Naive B cell (primary cell): ENCODE measurements around the gene CHPF. TPM values are rescaled to one million over a fixed set of nuclear protein-coding genes. Genes with fewer than 3 reads are reported as not detected.
A peak's percentile ranks its signal among the peaks of the same experiment; 100 is the strongest.

Experiments used
- ATAC-seq, 2 donors: fragments of 150-1000 bp; cut with Tn5 transposase; 2 replicates each; pipeline ENCODE4 v1.10.0; 2021; ENCODE audit warnings: low read depth in 2 of 2, mild to moderate bottlenecking in 2 of 2, moderate library complexity in 2 of 2
- DNase-seq: peaks from one replicate; pipeline ENCODE4 v3.0.0; 2022
- H3K27ac Mint-ChIP-seq, 6 donors: one replicate each; pipeline ENCODE4 v1.8.0; 2020 to 2022; ENCODE audit warnings: mild to moderate bottlenecking in 6 of 6, mixed read lengths in 6 of 6, moderate library complexity in 5 of 6, inconsistent platforms in 2 of 6
- H3K27me3 Mint-ChIP-seq, 3 donors: one replicate each; pipeline ENCODE4 v1.8.0; 2021 to 2022; ENCODE audit warnings: mixed read lengths in 3 of 3, mild to moderate bottlenecking in 1 of 3
- H3K36me3 Mint-ChIP-seq, 2 donors: one replicate each; pipeline ENCODE4 v1.8.0; 2020 to 2022; ENCODE audit warnings: mixed read lengths in 2 of 2, inconsistent platforms in 1 of 2, mild to moderate bottlenecking in 1 of 2
- H3K4me1 Mint-ChIP-seq, 3 donors: one replicate each; pipeline ENCODE4 v1.8.0; 2020 to 2022; ENCODE audit warnings: mixed read lengths in 3 of 3, inconsistent platforms in 1 of 3, mild to moderate bottlenecking in 1 of 3, moderate library complexity in 1 of 3
- H3K4me3 Mint-ChIP-seq, 8 donors: one replicate each; pipeline ENCODE4 v1.8.0; 2020 to 2022; ENCODE audit warnings: mild to moderate bottlenecking in 8 of 8, mixed read lengths in 8 of 8, moderate library complexity in 8 of 8, inconsistent platforms in 2 of 8
- H3K9me3 Mint-ChIP-seq, 7 donors: one replicate each; pipeline ENCODE4 v1.8.0; 2020 to 2022; ENCODE audit warnings: mixed read lengths in 7 of 7, mild to moderate bottlenecking in 5 of 7, inconsistent platforms in 2 of 7, moderate library complexity in 1 of 7
- polyA plus RNA-seq, 6 donors: library from polyadenylated mRNA; unstranded; fragments of 300-500 nt; fragmentation: Illumina TruSeq; gene quantifications; one replicate each; pipeline ENCODE4 v1.2.3, GENCODE V29; 2021; ENCODE audit warnings: low read depth in 6 of 6

The CHPF gene
- polyA plus RNA-seq, 6 donors from 2014 or later = 0.17 to 5.0 (median 0.41) TPM

DNA sequence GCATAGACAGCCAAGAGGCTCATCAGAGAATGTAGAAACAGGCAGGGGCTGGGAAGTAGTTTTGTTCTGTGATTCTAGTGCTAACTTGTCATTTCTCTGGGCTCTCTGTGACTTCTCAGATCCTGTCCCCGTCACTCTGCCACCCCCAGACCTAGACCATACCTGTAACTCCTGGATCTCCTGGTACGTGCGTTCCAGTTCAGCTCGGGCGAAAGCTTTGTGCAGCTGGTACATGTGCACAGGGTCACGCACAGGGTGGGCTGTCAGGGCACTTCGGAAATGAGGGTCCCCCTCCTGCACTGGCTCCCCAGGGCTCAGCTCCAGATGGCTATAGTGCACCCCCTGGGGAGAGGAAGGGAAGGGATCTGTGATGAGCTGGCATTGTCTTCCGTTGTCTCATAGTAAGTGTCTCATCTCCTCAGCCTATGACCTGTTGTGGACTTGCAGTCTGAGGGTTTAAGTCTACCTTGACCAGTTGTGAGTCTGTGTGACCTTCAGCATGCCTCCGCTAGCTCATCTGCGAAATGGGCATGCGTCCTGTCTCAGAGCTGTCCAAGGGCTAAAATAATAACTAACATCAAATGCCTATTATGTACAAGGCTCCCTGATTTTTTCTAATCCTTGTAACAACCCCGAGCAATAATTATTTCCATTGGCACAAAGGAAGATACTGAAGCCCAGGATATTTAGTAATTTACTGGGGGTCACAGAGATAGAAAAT lies 2.7 kb downstream of the CHPF start:
- peak overlapping the region in 1 of 6 donors; percentile 27 for H3K27ac Mint-ChIP-seq
- H3K4me1 Mint-ChIP-seq = peaks cover 17 to 28% (median 17%) of the 10 kb centered on the region in 3 donors
- ATAC-seq (no peak), DNase-seq (no peak)
- peak overlapping the region in 7 of 8 donors; percentile 4 to 82 (median 47) for H3K4me3 Mint-ChIP-seq
- H3K9me3 Mint-ChIP-seq = peaks cover 0 to 3% (median 0%) of the 10 kb centered on the region in 7 donors
- H3K27me3 Mint-ChIP-seq = peaks cover 26 to 86% (median 61%) of the 10 kb centered on the region in 3 donors
- H3K36me3 Mint-ChIP-seq = no peaks in the 10 kb centered on the region

DNA sequence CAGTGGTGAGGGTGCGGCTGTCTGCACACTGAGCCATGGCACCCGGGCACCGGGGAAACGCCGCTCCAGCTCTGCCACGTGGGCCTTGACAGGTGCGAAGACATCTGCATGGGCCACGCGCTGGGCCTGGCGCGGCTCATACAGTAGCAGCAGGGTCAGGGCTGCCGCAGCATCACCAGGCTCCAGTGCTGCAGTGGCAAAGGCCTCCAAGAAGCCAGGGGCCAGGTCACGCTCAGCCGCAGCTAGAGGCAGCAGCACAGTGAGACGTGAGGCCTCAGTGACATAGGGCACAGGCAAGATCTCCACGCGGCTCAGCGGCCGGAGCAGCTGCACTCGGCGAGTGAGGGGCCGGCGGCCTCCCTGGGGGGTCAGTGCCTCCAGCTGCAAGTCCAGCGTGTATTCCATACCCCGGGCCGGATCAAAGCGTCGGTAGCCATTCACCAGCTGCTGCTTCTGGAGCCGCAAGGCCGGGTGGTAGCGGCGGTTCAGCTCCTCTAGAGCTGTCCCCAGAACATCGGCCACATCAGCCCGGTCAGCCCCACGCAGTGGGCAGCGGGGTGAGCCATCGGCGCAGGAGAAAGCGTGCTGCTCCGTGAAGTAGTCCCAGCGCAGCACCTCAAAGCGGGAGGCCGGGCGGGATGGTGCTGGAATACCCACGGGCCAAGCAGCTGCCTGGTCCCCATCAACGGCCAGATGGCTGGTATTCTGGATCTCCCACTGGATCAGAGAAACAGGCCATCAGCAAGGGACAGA lies 3.5 kb downstream of the CHPF start:
- ATAC-seq = no peak
- H3K4me3 Mint-ChIP-seq = peak overlapping the region in 1 of 8 donors; percentile 52
- H3K36me3 Mint-ChIP-seq = no peaks in the 10 kb centered on the region
- H3K27me3 Mint-ChIP-seq = peaks cover 23 to 86% (median 61%) of the 10 kb centered on the region in 3 donors
- H3K4me1 Mint-ChIP-seq = peaks cover 17 to 28% (median 20%) of the 10 kb centered on the region in 3 donors
- no peak for DNase-seq
- peak overlapping the region in 1 of 6 donors; percentile 66 for H3K27ac Mint-ChIP-seq
- peaks cover 0 to 3% (median 0%) of the 10 kb centered on the region in 7 donors for H3K9me3 Mint-ChIP-seq

DNA sequence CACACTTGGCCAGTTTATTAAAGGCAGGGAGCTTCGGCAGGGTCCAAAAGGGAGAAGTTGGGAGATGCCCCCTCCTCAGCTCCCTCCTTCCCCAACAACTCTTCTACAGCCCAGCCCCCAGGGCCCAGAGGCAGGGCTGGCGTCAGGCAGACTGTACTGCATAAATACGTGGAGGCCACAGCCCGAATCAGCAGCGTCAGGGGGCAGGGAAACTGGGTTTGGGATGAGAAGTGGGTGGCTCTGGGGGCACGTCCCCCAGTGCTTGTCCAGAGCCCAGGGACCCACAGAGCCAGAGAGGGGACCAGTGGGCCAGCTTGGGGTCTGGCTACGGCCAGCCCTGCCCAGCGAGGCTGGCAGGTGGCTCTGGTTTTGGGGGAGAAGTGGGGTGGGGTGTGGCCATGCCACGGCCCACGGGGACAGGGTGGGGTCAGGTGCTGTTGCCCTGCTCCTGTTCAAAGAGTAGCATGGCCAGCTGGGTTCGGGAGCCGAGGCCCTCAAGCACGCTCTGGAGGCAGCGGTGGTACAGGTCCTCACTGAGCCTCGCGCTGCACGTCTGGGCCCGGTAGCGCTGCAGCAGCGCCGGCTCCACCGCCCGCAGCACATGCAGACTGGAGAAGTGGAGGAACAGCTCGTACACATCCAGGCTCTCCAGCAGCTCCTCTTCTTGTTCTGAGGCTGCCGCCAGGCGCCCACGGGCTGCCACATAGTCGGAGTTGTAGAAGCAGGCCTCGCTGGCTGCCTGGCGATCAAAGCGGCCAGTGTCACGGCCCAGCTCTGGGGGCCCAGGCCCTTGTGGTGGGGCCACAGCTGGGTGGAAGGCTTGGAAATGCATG lies 4.4 kb downstream of the CHPF start:
- H3K27me3 Mint-ChIP-seq = peaks cover 19 to 79% (median 54%) of the 10 kb centered on the region in 3 donors
- DNase-seq = no peak
- H3K4me3 Mint-ChIP-seq = peak overlapping the region in 1 of 8 donors; percentile 56
- no peaks in the 10 kb centered on the region for H3K36me3 Mint-ChIP-seq
- ATAC-seq = no peak
- no peak overlapping the region for H3K27ac Mint-ChIP-seq
- no peaks in the 10 kb centered on the region for H3K9me3 Mint-ChIP-seq
- peaks cover 8 to 19% (median 12%) of the 10 kb centered on the region in 3 donors for H3K4me1 Mint-ChIP-seq

DNA sequence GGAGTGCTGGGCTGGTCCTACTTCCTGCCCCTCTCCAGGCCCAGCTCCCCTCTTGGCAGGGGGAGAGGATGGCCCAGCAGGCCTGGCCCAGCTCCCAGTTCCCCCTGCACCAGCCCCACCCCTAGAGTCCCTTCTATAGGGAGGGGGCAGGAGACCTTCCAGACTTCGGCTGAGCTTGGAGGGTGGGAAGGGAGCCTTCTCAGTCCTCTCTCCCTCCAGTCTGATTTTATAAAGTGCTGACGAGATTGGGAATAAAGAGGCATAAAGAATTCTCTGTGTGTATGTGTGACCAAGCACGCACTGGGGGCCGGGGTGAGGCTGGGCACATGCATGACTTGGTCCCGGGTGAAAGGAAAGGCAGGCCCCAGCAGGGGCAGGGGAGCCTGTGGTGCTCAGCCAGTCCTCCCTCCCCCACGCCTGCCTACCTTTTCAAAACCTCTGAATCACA lies 5.1 kb downstream of the CHPF start:
- ATAC-seq = no peak
- Mint-ChIP-seq H3K4me3 (peak overlapping the region in 1 of 8 donors; percentile 35), H3K27ac (no peak overlapping the region), H3K9me3 (no peaks in the 10 kb centered on the region), H3K27me3 (peaks cover 21 to 80% (median 57%) of the 10 kb centered on the region in 3 donors), H3K4me1 (peaks cover 7 to 18% (median 11%) of the 10 kb centered on the region in 3 donors), H3K36me3 (no peaks in the 10 kb centered on the region)
- DNase-seq = no peak

DNA sequence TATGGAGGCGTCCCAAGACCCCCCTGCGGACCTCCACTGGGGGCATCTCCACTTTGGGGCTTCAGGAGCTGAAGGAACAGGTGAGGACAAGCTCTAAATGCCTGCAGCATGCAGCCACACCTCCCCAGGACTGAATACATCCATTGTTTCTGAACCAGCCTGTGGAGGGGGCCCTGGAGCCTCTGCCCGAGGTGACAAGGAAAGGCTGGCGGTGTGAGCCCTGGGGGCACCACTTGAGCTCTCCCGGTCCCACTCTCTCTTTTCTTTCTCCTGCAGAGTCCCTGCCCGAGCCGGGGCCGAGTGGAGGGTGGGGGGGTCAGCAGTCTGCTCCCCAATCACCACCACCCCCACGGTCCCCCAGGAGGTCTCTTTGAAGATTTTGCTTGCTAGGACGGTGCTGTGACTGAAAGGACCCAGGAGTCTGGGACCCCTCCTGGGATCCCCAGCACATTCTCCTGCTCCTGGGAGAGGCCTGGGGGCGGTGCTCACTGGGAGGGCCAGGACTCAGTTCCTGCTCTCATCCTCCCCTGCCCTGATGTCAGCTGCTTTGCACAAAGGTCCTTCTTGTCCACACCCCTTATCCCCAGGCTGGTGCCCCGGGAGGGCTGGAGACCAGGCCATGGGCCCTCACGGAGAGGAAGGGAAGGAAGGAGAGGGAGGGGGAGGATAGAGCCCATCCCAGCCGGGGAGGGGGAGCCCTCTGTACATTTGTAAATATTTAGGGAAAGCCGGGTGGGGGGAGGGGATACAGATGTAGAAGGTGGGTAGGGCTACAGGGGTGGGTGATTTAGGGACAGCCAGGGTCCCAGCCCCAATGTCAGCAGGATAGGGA lies 5.7 kb downstream of the CHPF start:
- no peaks in the 10 kb centered on the region for H3K9me3 Mint-ChIP-seq
- H3K4me1 Mint-ChIP-seq = peaks cover 5 to 18% (median 10%) of the 10 kb centered on the region in 3 donors
- H3K27ac Mint-ChIP-seq = no peak overlapping the region
- H3K36me3 Mint-ChIP-seq = no peaks in the 10 kb centered on the region
- ATAC-seq (no peak), DNase-seq (no peak)
- peaks cover 25 to 84% (median 64%) of the 10 kb centered on the region in 3 donors for H3K27me3 Mint-ChIP-seq
- H3K4me3 Mint-ChIP-seq = no peak overlapping the region

DNA sequence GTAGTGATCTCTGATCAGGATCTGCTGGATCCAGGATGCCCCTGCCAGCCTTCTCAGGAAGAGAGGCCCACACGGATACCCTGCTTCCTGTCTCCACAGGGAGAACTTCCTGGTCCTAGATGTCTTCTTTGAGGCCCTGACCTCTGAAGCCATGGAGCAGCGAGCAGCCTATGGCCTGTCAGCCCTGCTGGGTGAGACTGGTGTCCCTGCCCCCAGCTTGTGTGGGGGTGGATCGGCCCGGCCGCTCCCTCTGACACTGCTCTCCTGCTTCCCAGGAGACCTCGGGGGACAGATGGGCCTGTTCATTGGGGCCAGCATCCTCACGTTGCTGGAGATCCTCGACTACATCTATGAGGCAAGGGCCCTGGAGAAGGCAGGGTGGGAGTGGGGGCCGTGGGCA lies 6.6 kb downstream of the CHPF start:
- H3K4me1 Mint-ChIP-seq = peaks cover 0 to 9% (median 3%) of the 10 kb centered on the region in 3 donors
- H3K36me3 Mint-ChIP-seq = no peaks in the 10 kb centered on the region
- H3K27me3 Mint-ChIP-seq = peaks cover 17 to 82% (median 72%) of the 10 kb centered on the region in 3 donors
- no peak overlapping the region for H3K27ac Mint-ChIP-seq
- no peak overlapping the region for H3K4me3 Mint-ChIP-seq
- ATAC-seq (no peak), DNase-seq (no peak)
- no peaks in the 10 kb centered on the region for H3K9me3 Mint-ChIP-seq

DNA sequence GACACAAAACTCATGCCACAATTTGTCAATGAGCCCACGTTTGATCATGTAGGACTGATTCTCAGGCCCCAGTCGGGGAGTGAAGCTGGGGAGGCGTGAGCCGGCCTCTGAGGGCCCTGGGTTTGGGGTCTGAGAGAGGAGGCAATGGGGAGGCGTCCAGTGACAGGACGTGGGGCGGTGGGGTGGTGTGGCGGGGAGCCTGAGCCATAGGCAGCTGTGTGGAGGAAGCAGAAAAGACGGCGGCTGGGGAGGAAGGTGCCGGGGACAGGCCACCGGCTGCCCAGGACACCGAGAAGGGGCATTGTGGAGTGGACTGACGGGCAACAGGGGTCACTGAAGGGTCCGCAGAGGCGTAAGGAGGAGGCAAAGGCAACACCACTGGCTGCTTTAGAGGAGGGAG lies 7.2 kb downstream of the CHPF start:
- DNase-seq (no peak), ATAC-seq (no peak)
- Mint-ChIP-seq H3K27me3 (peaks cover 19 to 82% (median 75%) of the 10 kb centered on the region in 3 donors), H3K4me3 (no peak overlapping the region), H3K4me1 (peaks cover 0 to 8% (median 3%) of the 10 kb centered on the region in 3 donors), H3K36me3 (no peaks in the 10 kb centered on the region), H3K27ac (no peak overlapping the region), H3K9me3 (no peaks in the 10 kb centered on the region)

DNA sequence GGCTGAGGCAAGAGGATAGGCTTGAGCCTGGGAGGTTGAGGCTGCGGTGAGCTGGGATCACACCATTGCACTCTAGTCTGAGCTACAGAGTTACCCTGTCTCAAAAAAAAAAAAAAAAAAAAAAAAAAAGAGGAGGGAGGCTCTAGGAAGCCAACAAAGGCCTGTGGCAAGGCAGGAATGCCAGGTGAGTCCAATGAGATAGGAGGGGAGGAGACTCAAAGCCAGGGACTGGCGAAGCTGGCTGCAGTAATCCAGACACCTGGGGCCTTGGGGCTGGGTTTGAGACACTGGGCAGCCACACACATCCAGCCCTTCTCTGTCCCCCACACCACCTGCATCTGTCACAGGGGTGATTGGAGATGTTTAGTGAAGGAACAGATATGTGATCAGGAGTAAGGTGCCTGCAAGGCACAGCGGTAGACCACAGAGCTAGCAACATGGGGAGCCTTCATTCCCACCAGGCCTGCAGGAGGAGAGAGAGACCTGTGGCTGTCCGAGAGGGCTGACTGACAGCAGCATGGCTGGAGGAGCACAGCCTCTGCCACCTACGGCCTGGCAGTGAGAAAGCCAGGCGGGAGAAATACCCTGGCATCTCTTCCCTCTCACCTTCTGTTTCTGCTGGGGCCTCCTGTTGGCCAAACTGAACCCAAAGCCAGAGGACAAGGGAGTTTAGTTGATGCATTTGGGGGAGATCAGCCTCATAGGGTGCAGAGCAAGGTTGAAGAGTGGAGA lies 9.5 kb downstream of the CHPF start:
- peaks cover 32 to 83% (median 83%) of the 10 kb centered on the region in 3 donors for H3K27me3 Mint-ChIP-seq
- DNase-seq (no peak), ATAC-seq (no peak)
- no peak overlapping the region for H3K27ac Mint-ChIP-seq
- peaks cover 6 to 11% (median 8%) of the 10 kb centered on the region in 3 donors for H3K4me1 Mint-ChIP-seq
- H3K36me3 Mint-ChIP-seq = no peaks in the 10 kb centered on the region
- no peak overlapping the region for H3K4me3 Mint-ChIP-seq
- H3K9me3 Mint-ChIP-seq = no peaks in the 10 kb centered on the region

DNA sequence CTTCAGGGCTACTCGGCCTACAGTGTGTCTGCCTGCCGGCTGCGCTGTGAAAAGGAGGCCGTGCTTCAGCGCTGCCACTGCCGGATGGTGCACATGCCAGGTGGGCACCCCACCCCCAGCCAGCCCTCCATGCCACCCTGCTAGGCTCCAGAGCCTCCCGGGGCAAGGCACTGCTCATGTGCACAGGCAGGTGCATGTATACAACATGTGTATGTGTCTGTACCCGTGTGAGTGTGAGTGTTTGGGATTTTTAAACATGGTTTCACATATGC lies 11.3 kb downstream of the CHPF start:
- Mint-ChIP-seq H3K4me3 (no peak overlapping the region), H3K9me3 (no peaks in the 10 kb centered on the region), H3K27me3 (peaks cover 48 to 83% (median 78%) of the 10 kb centered on the region in 3 donors), H3K4me1 (peaks cover 6 to 11% (median 8%) of the 10 kb centered on the region in 3 donors), H3K27ac (no peak overlapping the region), H3K36me3 (no peaks in the 10 kb centered on the region)
- no peak for ATAC-seq
- no peak for DNase-seq

DNA sequence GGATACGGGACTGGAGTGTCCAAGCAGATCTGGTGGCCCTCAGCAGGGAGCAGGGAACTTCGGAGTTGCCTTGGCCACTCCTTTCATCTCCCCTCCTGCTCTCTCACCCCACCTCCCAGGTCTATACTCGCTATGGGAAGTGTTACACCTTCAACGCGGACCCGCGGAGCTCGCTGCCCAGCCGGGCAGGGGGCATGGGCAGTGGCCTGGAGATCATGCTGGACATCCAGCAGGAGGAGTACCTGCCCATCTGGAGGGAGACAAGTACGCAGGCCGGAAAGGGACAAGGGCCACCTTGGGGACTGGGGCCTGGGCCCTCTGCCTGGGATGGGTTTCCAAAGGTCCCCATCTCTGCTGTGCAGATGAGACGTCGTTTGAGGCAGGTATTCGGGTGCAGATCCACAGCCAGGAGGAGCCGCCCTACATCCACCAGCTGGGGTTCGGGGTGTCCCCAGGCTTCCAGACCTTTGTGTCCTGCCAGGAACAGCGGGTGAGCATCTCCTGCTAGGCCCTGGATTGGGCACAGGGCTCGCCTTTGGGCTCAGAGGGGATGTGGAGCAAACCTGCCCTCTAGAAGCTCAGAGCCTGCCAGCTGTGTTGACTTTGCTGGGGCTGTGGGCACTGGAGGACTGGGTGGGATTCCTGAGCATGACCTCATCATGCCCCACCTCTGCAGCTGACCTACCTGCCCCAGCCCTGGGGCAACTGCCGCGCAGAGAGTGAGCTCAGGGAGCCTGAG lies 11.8 kb downstream of the CHPF start:
- DNase-seq = no peak
- ATAC-seq = no peak
- Mint-ChIP-seq H3K27me3 (peaks cover 52 to 83% (median 78%) of the 10 kb centered on the region in 3 donors), H3K4me1 (peaks cover 6 to 11% (median 8%) of the 10 kb centered on the region in 3 donors), H3K4me3 (no peak overlapping the region), H3K9me3 (no peaks in the 10 kb centered on the region), H3K27ac (no peak overlapping the region), H3K36me3 (no peaks in the 10 kb centered on the region)

DNA sequence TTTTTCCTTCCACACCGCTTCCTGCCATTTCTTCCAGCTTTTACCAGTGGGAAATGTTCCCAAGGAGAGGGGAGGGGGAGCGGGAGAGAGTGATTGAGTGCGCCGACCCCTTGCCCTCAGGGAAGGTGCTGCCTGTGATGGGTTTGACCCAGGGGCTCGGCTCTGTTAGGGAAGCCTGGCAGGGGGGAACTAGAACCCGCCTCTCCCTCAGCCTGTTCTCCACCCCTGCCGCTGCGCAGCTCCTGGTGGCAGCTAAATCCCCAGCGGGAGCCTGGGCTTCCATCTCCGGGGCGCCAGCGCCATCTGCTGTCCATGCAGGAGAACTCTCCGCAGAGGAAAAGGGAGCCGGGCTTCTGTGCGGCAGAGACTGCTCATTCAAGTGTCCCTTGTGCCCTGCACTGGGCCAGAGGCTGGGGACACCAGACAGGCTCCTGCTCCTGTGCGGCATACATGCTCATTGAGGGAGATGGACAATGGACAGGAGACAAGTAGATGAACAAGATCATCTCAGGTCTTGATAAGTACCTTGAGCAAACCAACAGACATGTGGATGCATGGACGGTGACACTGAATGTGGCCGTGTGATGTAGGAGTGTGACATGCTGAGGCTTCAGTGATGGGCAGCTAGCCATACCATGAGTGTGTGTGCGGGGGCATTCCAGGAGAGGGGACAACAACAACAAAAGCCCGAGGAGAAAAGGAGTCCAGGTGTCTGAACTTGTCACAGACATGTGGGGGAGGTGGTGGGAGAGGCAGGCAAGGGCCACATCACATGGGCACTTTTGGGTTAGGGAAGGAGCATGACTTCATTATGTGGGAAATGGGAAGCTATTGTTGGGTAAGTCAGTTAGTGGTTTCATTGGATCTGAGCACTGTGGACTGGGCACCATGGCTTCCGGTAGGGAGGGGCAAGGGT lies 13.3 kb downstream of the CHPF start:
- Mint-ChIP-seq H3K36me3 (no peaks in the 10 kb centered on the region), H3K9me3 (no peaks in the 10 kb centered on the region), H3K4me3 (peak overlapping the region in 1 of 8 donors; percentile 67), H3K27me3 (peaks cover 56 to 83% (median 79%) of the 10 kb centered on the region in 3 donors), H3K4me1 (peaks cover 6 to 9% (median 8%) of the 10 kb centered on the region in 3 donors), H3K27ac (no peak overlapping the region)
- ATAC-seq = peak; percentile 84 to 91
- DNase-seq = peak; percentile 72
